Stimulated activated CD4-positive, alpha-beta T cell treated with anti-CD3 and anti-CD28 coated beads, Interleukin-4, amount 100 ng/mL, for 4 hours (primary cell): ENCODE measurements around the gene MSI2.

Source experiments
- DNase-seq, 2 experiments: peaks; one replicate each; pipeline ENCODE4 v3.0.0-alpha.2; 2020

MSI2 gene

DNA sequence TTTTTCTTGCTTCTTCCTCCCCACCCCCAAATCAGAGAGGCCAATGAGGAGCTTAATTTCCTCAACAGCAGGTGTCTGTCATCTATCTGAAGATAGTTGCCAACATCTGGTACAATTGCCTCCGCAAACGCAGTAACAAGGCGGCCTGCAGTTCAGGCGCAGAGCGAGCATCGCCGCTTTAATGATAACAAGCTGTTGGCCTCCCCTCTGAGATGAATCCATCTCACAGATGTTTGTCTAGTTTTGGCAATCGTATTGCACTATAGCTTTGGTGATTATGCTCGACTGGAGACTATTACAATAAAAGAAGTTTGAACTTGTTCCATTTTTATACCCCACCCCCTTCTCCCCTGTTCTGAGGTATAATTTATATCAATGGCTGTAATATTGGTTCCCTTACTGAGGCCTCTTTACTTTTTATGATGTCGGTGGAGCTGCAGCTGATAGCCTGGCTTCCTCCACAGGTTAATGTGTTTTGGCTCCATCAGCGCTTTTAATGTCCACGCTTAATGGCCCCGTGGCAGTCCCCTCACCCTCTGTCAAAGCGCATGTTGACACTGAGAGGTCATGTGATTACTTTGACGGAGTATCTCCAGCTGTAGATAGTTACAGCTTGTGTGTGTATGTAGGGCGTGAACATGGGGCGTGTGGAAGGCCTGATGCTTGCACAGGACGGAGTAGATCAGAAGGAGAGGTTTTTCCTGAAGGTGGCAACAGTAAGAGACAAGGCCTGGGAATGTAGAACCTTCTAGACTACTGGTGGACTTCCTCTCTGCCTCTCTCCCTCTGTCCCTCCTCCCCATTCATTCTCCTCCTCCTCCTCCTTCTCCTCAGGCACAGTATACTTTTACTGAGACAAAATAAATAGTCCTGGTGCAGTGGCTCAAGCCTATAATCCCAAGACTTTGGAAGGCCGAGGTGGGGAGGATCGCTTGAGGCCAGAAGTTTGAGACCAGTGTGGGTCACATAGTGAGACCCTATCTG is 164.7 kb downstream of the MSI2 start:
- DNase-seq, result no peak

DNA sequence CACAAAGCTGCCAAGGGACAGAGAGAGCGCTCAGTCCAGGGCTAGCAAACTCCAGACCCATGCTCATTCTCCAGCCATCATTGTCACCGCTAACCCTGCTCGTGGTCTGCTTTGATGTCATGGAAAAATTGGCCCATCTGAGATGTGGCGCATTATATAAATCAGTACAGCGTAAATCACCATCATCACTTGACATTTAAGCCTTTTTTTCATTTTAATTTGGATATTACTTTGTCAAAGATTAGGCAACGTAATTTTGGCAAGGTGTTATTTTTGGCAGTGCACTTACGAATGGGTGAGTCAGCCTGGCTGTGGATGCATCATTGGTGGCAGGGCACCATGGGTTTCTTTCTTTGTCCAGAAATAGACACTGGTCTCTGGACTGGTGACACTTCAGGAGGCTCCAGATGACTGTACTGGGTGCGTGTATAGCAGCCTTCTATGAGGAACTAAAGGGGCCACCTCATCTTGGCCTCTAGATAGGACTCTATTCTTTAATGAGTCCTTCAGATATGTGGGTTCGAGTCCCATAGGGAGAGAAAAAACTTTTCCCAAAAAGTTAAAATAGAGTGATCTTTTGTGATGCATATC is 166.3 kb downstream of the MSI2 start:
- no peak for DNase-seq

DNA sequence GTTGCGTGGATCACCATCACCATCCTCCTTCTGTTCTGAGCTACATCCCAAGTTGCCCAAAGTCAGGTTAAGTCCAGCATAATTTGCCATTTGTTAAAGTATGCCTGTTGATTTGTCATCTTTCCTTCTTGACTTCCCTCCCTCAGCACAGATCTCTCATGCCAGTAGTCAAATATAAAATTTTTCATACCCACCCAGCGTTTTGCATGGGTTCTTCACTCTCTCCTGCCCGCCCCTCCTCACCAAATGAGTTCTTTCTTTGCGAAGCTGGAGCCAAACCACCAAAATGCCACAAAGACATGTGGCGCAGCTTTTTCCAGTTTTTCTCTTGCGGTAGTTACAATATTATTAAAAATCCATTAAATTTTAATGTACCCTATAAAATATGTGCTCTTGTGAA is 167.2 kb downstream of the MSI2 start:
- no peak for DNase-seq

DNA sequence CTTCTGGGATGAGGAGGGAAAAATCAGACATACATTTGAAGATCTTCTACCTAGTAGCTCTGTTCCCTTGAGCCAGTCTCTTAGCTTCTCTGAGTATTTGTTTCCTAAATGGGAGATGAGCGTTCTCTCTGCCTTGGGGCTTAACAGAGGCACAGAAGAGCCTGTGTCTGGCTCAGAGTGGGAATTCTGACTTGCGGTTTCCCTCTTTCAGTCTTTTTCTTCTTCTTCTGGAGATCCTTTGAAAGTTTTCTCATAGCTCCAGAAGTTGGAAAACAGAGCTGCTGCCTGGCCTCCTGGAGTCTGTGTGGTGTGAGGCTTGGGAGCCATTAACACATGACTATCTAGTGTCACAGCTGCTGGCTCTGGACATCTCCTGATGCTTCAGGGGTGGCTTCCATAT is 167.9 kb downstream of the MSI2 start:
- no peak for DNase-seq

DNA sequence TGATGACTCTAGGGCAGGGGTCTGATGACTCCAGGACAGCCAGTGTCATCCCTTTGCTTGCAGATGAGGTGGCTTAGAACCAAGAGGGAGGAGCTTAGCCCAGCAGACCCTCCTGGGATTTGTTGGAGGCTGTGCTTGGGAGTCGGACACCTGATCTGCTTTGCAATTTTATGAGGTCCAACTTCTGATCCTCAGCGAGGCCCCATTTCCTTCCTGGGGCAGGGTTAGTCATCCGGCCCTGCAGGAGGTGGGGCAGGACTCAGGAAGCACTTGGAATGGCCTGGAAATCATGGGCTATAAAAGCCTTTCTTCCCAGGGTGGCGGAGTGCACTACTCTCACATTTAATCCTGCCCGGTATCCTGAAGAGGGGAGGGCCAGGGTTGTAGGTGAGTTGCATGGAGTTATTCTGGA is 168.5 kb downstream of the MSI2 start:
- DNase-seq, result no peak

DNA sequence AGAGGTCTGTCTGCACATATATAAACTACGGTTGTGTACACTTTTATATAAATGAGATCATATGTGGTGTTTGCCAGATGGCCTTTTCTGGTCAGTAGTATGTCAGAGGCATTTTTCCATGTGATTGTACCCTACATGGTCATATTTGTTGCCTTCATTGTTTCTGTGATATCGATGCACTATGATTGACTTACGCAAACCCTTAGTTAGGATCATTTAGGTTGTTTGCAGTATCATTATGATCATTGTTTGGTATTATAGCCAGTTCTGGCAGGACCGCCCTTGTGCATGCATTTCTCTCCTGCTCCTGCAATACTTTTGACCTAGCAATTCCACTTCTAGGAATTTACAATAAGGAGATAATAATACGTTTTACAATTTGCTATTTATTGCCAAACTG is 169.1 kb downstream of the MSI2 start:
- no peak for DNase-seq

DNA sequence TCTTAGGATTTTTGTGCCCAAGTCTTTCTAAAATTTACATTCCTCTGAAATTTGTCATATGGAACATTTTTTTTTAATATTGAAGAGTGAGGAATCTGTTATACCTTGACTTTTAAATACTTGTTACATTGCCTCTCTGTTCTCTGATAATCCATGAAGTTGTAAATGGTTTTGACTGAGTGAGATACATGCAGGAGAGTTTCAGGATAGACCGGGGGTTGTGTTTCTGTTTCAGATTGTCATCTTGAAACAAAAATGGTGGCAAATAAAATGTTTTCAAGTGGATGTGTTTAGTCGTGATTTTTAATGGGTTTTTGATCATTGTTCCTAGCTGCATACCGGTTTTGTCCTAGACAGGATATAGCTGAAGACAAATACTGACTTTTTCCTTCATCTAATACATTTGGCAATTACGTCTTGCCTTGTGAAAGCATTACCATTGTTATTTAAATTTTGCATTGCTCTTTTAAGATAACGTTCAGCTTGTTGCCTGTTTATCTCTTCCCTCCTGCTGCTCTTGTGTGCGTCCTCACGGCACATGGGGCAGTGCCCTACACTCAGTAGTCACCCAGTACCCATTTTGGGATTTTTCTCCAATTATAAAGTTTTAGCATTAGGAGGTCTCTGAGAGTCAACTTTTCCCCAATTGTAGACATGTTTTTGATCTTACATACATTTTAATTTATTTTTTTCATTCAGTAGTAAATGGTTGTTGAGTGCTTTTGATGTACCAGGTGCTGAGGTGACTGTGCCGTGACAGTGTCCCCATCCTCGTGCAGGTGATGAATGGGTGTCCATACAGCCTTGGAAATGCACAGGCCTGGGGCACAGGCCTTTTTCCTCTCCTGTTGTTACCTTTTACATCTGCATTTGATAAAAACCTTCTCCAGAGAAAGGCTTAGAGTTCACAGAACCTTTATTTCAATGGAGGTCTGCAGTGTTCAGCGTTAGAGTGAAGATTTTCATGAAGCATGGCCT is 169.9 kb downstream of the MSI2 start:
- DNase-seq, result no peak

DNA sequence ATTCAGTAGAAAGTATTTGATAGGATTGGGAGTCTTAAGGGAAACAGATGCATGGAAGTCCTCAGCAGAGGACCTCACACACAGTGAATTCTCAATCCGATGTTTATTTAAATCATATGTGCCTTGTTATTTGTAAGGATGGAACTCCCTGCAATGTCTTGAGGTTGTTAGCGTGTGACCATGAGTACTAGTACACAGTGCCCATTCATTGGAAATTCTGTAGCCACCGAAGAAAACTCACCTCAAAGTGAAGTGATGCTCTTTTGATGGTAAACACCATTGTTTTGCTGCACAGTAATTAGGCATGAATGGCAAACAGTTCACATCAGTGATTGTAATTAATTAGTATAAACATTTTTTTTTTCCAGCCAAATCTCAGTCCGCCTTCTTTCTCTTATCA is 173.6 kb downstream of the MSI2 start:
- no peak for DNase-seq

DNA sequence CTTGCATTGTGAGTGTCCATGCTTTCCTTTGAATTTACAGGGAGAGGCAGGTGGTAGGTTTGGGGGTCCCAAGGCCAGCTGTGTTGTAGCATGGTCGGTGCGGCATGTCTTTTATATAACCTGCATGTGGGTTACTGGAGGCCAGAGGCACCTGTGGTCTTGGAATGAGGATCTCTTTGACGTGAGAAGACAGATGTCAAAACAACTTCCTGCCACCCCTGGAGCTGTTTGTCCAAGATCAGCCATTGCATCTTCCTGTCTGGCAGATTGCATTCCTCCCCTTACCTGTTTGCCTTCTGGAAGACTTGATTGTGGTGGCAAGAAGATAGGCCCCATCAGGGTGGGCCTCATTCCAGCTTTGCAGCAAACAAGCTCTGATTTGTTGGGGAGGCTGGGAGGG is 175.1 kb downstream of the MSI2 start:
- no peak for DNase-seq

DNA sequence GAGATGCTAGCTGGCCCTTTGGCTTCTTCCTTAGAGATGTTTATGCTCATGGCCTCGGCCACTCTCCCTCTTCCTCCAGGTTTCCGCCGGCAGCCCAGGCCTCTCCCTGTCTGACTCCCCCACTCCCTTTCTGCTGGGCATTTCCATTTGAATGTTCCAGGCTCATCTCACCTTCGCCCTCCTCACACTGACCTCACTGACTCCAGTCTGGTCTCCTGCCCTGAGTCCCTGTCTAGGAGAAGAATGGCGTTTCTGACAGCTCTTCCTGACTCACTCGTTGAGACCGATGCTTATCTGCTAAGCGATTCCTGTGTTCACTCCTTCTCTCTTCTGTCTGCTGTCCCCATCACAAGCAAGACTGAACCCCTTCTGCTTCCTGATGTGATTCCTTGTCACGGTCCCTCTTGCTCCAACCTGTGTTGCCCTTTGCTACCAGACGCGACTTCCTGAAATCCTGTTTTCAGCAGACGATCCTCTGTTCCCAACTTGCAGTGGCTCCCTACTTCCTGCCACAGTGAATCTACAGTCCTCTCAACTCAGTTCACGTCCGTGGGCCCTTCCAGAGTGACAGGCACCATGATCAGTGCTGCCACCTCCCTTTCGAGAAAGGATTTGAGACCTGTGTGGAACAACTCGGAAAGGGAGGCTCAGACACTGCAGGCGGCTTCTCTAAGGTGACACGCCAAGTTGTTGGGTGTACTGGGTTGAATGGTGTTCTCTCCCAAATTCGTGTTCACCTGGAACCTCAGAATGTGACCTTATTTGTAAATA is 176.4 kb downstream of the MSI2 start:
- no peak for DNase-seq

DNA sequence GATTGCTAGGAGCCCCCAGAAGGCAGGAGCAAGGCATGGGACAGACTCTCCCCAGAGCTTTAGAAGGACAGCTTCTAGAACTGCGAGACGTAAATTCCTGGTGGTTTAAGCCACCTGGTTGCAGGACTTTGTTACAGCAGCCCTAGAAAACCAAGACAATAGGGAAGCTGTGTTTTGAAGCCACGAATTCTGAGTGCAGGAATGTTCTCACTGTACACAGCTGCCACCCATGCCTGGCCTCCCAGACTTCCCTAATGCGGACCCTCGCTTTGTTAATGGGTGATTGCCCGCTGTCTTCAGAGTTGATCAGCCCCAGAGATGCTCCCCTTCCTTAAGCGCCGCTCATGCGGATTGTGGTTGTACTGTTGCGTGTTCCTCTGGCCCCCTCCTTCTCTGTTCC is 177.1 kb downstream of the MSI2 start:
- no peak for DNase-seq

DNA sequence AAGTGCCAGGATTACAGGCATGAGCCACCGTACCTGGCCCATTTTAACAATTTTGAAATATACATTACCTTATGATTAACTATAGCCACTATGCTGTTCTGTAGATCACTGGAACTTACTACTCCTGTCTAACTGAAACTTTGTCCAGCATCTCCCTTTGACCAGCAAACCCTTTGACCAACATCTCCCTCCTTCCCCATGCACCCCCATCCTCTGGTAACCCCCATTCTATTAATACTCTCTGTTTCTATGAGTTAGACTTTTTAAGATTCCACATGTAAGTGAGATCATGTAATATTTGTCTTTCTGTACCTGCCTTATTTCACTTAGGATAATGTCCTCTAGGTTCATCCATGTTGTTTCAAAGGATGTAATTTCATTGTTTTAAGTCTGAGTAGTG is 178.0 kb downstream of the MSI2 start:
- DNase-seq, result no peak

DNA sequence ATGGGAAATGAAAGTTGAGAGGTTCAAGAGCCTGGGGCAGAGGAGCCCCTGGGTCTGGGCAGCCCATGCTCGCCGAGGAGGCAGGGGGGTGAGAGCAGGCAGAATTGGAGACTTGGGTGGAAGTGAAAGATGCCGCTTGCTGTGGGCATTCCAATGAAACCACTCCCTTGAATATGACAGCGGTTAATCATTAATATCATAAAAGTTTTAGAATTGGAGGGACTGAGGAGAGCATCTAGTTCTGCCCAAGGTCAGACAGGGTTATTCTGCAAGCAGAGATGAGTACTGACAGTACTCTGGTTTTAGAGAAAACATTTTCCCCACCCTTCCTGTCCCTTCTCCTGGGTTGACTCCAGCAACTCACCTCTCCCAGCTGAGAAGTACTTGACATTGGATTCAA is 180.2 kb downstream of the MSI2 start:
- no peak for DNase-seq

DNA sequence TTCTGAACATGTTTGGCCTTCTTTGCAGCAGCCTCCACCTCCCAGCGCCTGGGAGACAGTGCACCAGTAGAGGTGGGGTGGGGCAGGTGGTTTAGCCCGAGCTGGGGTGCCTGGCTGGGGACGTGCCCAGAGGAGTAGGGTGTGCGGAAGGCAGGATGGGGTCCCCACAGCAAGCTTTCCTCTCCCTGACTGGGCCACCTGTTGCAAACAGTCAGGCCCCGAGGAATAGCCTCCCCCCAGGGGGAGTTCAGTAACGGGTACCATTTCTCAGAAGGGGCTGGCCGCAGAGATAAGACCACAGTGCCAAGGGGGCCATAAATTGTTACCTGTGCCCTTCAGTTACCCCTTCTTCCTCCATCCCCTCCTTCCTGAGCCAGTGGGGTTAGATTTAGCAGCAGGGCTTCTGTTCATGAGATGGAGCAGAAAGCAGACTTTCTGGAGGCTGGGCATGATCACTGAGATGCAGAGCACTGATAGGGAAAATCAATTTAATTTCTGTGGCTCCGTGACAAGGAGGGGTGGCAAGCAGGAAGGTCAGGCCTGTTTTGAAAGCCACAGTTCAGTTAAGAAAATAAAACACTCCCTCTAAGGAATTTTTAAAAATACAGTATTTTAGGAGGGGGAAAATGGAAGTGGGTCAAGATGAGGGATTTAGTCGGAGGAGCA is 181.9 kb downstream of the MSI2 start:
- no peak for DNase-seq

DNA sequence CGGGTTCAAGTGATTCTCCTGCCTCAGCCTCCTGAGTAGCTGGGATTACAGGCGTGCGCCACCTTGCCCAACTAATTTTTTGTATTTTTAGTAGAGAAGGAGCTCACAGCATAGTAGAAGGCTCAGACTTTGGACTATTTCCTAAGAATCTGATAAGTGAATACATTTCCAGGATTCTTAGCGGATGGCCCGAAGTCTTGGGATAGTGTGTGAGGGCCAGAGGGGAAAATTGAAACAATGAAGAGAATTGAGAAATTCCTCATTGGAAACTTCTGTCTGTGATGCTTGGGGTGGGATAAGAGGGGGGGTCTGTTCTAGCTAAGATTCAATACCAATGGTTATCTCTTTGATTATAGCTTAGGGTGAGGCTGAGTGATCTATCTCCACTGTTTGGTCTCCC is 183.3 kb downstream of the MSI2 start:
- no peak for DNase-seq

DNA sequence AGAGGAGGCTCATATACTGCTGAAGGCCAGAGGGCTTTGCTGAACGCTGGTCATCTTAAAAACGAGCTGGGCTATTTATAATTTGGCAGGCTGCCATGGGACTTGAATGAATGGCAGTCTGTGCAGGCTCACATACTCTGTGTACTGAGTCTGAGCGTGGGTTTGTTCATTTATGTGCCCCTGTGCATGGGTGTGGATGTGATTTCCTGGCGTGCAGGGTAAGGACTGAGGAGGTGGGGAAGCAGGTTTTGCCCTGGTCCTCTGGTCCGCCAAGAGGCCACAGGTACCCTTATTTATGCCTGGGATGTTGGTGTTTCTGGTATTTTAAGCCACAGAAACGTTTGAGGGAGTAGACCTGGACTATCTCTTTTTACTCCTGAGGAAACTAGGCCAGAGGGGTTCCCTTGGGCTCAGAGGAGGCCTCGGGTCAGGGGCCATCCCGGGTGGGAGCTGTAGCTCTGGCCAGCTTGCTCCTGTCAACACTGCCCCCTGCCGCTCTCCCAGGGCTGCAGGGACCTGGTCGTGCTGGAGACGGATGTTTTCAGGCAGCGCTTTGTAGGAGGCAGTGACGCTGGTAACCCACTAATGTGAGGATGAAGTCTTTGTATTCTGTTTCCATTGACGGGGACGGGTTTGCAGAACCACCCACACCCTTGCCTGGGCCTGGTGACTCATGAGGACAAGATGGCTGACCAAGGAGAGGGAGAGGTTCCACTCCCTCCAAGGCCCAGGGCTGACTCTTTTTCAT is 184.4 kb downstream of the MSI2 start:
- peak; percentile 61 to 88 for DNase-seq

DNA sequence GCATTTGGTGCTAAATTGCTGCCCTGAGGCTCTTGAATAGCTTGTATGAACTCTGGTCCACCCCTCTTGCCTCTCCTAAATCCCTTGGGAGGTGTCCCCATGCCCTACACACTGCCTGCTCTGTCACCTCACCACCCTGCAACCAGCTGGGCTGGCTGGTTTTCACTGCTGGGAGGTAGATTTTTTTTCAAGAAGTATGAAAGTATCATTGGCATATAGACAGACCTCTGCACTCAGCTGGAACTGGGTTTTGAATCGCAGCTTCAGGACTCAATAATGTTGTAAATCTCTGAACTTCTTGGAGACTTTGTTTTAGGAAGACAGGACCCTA is 184.9 kb downstream of the MSI2 start:
- no peak for DNase-seq

DNA sequence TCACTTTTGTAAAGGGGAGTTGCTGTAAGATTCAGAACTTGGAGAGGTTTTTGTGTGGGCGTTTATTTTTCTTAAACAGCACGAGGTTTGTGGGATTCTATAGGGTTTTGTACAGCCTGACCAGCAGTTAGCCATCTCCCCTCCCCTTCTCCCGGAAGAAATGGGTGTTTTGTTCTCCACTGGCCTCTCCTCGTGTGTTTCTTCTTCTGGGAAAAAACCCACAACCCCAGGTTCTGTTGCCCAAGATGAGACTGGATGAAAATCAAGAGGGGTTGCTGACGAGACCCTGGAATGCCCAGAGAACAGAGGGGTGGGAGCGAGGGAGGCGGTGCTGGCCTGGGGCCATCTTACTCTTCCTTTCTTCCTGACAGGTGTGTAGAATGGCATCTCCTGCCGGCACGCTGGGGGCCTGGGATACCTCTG is 186.1 kb downstream of the MSI2 start:
- DNase-seq, result no peak

DNA sequence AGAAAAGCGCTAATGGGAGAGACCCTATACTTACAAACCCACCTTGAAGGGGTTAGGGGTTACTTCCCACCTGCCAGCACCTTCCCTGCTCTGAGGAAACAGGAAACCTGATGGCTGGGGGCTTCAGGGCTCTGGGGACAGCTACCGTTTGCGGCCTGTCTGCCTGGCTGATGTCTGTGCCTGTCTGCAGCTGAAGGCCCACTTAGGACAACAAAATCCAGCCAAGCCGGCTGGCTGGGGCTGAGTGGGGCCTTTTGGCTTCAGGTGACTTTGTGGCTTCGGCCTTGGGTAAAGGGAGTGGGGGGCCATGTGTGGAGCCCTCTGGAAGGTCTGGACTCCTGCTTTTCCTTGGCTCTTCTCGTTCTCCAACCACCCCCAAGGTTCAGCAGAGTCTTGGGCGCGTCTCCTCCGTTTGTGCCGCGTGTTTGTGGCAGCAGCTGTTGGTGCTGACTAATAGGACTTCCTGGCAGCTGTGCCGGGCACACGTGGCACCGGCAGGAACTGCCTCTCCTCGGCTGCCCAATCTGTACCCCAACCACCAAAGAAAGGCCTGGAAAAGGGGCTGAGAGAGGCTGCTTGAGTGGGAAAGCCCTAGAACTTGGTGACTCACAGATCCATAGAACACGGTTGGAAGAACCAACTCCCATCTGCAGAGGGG is 186.7 kb downstream of the MSI2 start:
- peak; percentile 58 to 76 for DNase-seq

DNA sequence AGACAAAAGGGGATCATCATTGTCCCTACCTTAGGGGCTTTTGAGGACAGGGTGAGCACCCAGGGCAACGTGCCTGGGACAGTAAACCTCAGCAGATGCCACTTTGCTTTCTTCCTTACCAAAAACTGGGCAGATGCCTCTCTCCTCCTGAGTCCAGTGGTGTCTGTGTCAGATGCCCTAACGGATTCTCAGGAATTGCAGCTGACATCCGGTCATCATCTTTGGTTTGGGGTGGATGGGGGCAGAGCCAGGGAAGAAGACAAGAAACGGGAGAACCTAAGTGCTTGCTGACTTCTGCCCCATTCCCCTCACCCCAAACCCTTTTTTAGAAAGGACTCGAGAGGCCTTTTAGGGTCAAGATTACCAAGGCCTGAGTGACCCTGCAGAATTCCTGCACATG is 187.5 kb downstream of the MSI2 start:
- DNase-seq, result no peak
